ENCODE data around the gene OBSL1.

Gene OBSL1

GRCh38 chr2:219591091-219591490 is 19.8 kb upstream of the OBSL1 start:
- no peaks in the 10 kb centered on the region for H3K4me1 ChIP-seq (ENCODE audit: control insufficient read depth, insufficient read depth, low read length)
- H3K27me3 ChIP-seq (ENCODE audit: control insufficient read depth, insufficient read depth, low read length) = no peaks in the 10 kb centered on the region
- H3K4me3 ChIP-seq (ENCODE audit: low read length) = no peak overlapping the region
- H3K36me3 ChIP-seq (ENCODE audit: control insufficient read depth, insufficient read depth, low read length) = no peaks in the 10 kb centered on the region
- H3K27ac ChIP-seq (ENCODE audit: low read depth, low read length) = no peak overlapping the region
- H3K9ac ChIP-seq (ENCODE audit: low read length) = no peak overlapping the region

GRCh38 chr2:219581346-219581745 is 10.0 kb upstream of the OBSL1 start:
- no peaks in the 10 kb centered on the region for H3K36me3 ChIP-seq (ENCODE audit: control insufficient read depth, insufficient read depth, low read length)
- peaks cover 4% of the 10 kb centered on the region for H3K27me3 ChIP-seq (ENCODE audit: control insufficient read depth, insufficient read depth, low read length)
- no peak overlapping the region for H3K27ac ChIP-seq (ENCODE audit: low read depth, low read length)
- no peak overlapping the region for H3K9ac ChIP-seq (ENCODE audit: low read length)
- H3K4me3 ChIP-seq (ENCODE audit: low read length) = no peak overlapping the region
- no peaks in the 10 kb centered on the region for H3K4me1 ChIP-seq (ENCODE audit: control insufficient read depth, insufficient read depth, low read length)

GRCh38 chr2:219578811-219579613 is 7.7 kb upstream of the OBSL1 start:
- H3K9ac ChIP-seq (ENCODE audit: low read length) = no peak overlapping the region
- H3K27ac ChIP-seq (ENCODE audit: low read depth, low read length) = no peak overlapping the region
- H3K4me1 ChIP-seq (ENCODE audit: control insufficient read depth, insufficient read depth, low read length) = no peaks in the 10 kb centered on the region
- no peaks in the 10 kb centered on the region for H3K36me3 ChIP-seq (ENCODE audit: control insufficient read depth, insufficient read depth, low read length)
- H3K4me3 ChIP-seq (ENCODE audit: low read length) = no peak overlapping the region
- peaks cover 6% of the 10 kb centered on the region for H3K27me3 ChIP-seq (ENCODE audit: control insufficient read depth, insufficient read depth, low read length)

GRCh38 chr2:219576505-219577388 is 5.4 kb upstream of the OBSL1 start:
- Histone ChIP-seq H3K27ac (ENCODE audit: low read depth, low read length) (no peak overlapping the region), H3K4me1 (ENCODE audit: control insufficient read depth, insufficient read depth, low read length) (peaks cover 1% of the 10 kb centered on the region), H3K4me3 (ENCODE audit: low read length) (no peak overlapping the region), H3K36me3 (ENCODE audit: control insufficient read depth, insufficient read depth, low read length) (no peaks in the 10 kb centered on the region), H3K27me3 (ENCODE audit: control insufficient read depth, insufficient read depth, low read length) (peaks cover 6% of the 10 kb centered on the region), H3K9ac (ENCODE audit: low read length) (no peak overlapping the region)

DNA sequence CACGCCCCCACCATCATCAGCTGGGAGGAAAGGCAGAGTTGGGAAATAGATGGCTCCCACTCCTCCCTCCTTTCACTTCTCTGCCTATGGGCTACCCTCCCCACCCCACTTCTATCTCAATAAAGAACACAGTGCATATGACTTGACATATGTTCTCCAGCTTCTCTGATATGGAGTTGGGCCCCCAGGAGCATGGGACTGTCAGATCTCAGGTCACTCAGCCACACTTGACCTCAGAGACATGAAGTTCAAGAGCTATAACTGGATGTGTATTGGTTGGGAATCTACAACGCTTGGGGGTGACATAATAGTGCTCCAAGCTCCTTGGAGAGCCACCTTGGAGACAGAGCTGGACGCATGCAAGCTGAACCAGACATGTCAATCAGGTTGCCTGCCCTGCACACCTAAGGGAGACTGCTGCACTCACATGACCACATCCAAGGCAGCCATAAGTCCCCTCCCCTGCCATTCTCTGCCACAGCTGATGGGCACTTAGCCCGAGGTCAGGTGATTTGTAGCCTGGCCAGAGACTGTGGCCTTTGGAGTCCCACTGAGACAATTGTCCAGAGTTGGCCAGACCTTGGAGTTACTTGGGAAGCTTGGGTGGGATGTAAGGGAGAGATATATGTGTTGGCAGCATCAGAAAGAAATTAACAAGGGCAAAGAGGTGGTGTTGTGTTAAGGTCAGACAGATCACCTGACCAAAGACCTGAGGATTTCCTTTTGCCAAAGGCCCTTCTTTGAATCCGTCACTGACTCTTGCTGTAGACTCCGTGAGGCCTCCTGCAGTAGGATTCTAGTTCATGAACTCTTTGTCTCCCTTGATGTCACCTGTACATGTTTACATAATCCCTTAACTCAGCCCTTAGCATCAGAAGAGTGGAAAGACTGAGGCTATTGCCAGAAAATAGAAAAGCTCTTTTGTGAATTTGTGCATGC is 4.5 kb upstream of the OBSL1 start:
- Histone ChIP-seq H3K36me3 (ENCODE audit: control insufficient read depth, insufficient read depth, low read length) (no peaks in the 10 kb centered on the region), H3K27ac (ENCODE audit: low read depth, low read length) (no peak overlapping the region), H3K9ac (ENCODE audit: low read length) (no peak overlapping the region), H3K27me3 (ENCODE audit: control insufficient read depth, insufficient read depth, low read length) (peaks cover 6% of the 10 kb centered on the region), H3K4me1 (ENCODE audit: control insufficient read depth, insufficient read depth, low read length) (peaks cover 4% of the 10 kb centered on the region), H3K4me3 (ENCODE audit: low read length) (no peak overlapping the region)

DNA sequence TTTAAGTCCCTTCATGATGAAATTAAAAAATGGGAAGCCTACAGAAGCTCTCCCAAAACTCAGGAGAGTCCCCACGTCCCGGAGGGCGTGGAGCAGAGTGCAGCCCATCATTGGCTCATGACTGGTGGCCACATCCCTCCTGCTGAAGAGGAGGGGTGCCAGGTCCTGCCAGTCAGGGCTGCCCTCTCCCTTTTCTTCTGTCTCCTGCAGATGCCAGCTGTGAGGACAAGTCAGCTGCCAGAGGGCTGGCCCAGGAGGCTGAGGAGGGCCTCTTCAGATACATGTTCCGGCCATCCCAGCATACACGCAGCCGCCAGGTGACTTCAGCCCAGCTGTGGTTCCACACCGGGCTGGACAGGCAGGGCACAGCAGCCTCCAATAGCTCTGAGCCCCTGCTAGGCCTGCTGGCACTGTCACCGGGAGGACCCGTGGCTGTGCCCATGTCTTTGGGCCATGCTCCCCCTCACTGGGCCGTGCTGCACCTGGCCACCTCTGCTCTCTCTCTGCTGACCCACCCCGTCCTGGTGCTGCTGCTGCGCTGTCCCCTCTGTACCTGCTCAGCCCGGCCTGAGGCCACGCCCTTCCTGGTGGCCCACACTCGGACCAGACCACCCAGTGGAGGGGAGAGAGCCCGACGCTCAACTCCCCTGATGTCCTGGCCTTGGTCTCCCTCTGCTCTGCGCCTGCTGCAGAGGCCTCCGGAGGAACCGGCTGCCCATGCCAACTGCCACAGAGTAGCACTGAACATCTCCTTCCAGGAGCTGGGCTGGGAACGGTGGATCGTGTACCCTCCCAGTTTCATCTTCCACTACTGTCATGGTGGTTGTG is 3.4 kb upstream of the OBSL1 start:
- Histone ChIP-seq H3K36me3 (ENCODE audit: control insufficient read depth, insufficient read depth, low read length) (no peaks in the 10 kb centered on the region), H3K27me3 (ENCODE audit: control insufficient read depth, insufficient read depth, low read length) (peaks cover 6% of the 10 kb centered on the region), H3K4me1 (ENCODE audit: control insufficient read depth, insufficient read depth, low read length) (peaks cover 4% of the 10 kb centered on the region), H3K4me3 (ENCODE audit: low read length) (no peak overlapping the region), H3K27ac (ENCODE audit: low read depth, low read length) (no peak overlapping the region), H3K9ac (ENCODE audit: low read length) (no peak overlapping the region)

GRCh38 chr2:219573166-219573565 is 1.8 kb upstream of the OBSL1 start:
- Histone ChIP-seq H3K36me3 (ENCODE audit: control insufficient read depth, insufficient read depth, low read length) (no peaks in the 10 kb centered on the region), H3K4me1 (ENCODE audit: control insufficient read depth, insufficient read depth, low read length) (peaks cover 4% of the 10 kb centered on the region), H3K9ac (ENCODE audit: low read length) (no peak overlapping the region), H3K27ac (ENCODE audit: low read depth, low read length) (no peak overlapping the region), H3K27me3 (ENCODE audit: control insufficient read depth, insufficient read depth, low read length) (peaks cover 6% of the 10 kb centered on the region), H3K4me3 (ENCODE audit: low read length) (no peak overlapping the region)

GRCh38 chr2:219572237-219573001 is 1.1 kb upstream of the OBSL1 start, which contains the start of gene INHA:
Gene INHA, plus strand, starts transcription at chr2:219572310. Its CDS starts 65 bp downstream, at chr2:219572375.
- H3K9ac ChIP-seq (ENCODE audit: low read length) = no peak within 1 kb of the TSS
- no peaks in the 10 kb centered on the region for H3K36me3 ChIP-seq (ENCODE audit: control insufficient read depth, insufficient read depth, low read length)
- H3K4me1 ChIP-seq (ENCODE audit: control insufficient read depth, insufficient read depth, low read length) = peaks cover 4% of the 10 kb centered on the region
- H3K27me3 ChIP-seq (ENCODE audit: control insufficient read depth, insufficient read depth, low read length) = peaks cover 6% of the 10 kb centered on the region
- peak within 1 kb of the TSS; percentile 29 for H3K4me3 ChIP-seq (ENCODE audit: low read length)
- H3K27ac ChIP-seq (ENCODE audit: low read depth, low read length) = peak within 1 kb of the TSS; percentile 78

GRCh38 chr2:219570924-219571310 is 422 bp downstream of the OBSL1 start:
- Histone ChIP-seq H3K36me3 (ENCODE audit: control insufficient read depth, insufficient read depth, low read length) (peaks cover 3% of the 10 kb centered on the region), H3K9ac (ENCODE audit: low read length) (peak overlapping the region; percentile 21), H3K4me3 (ENCODE audit: low read length) (peak overlapping the region; percentile 66), H3K27me3 (ENCODE audit: control insufficient read depth, insufficient read depth, low read length) (peaks cover 6% of the 10 kb centered on the region), H3K4me1 (ENCODE audit: control insufficient read depth, insufficient read depth, low read length) (peaks cover 4% of the 10 kb centered on the region), H3K27ac (ENCODE audit: low read depth, low read length) (peak overlapping the region; percentile 78)

DNA sequence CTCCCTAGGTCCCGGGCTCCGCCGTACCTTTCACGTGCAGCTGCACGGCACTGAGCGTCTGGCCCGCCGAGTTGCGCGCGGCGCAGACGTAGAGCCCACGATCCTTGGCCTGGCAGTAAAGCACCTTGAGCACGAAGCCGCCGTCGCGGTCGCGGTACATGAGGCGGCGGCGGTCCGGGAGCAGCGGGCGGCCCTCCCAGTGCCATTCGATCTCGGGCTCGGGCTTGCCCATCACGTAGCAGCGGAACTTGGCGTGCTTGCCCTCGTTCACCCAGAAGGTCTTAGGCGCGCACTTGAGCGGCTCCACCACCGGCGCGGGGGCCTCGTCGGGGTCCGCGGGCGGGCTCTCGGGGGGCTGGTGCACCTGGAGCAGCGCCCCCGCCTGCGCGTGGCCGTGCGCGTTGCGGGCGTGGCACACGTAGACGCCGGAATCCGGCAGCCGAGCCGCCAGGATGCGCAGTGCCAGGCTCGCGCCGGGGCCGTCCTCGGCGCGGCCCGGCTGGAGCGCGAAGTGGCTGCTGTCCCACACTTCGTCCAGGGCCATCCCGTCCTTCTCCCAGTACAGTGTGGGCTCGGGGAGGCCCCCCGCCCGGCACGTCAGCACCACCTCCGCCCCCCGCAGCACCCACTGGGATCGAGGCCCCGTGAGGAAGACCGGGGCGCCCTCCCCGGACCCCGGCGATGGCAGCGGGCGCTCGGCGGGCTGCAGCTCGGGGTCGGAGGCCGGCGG is 980 bp downstream of the OBSL1 start:
- Histone ChIP-seq H3K4me3 (ENCODE audit: low read length) (peak overlapping the region; percentile 66), H3K36me3 (ENCODE audit: control insufficient read depth, insufficient read depth, low read length) (peaks cover 3% of the 10 kb centered on the region), H3K9ac (ENCODE audit: low read length) (no peak overlapping the region), H3K27ac (ENCODE audit: low read depth, low read length) (peak overlapping the region; percentile 78), H3K27me3 (ENCODE audit: control insufficient read depth, insufficient read depth, low read length) (peaks cover 6% of the 10 kb centered on the region), H3K4me1 (ENCODE audit: control insufficient read depth, insufficient read depth, low read length) (peaks cover 4% of the 10 kb centered on the region)
